GM12892 (cell line): ENCODE measurements around the gene CHD5.

Experiments
- DNase-seq: peaks from one replicate; pipeline ENCODE4 v3.0.0; 2011; ENCODE audit not compliant: insufficient read length
- FAIRE-seq: peaks from 2 replicates; lab custom pipeline; 2011; peaks lifted over from hg19 to GRCh38; lab: Jason Lieb, UNC
- POLR2A ChIP-seq: IDR thresholded peaks from 2 replicates; pipeline ENCODE4 v1.6.1; 2011; ENCODE audit warnings: low read depth, low read length, control low read depth
- POLR2AphosphoS5 ChIP-seq: IDR thresholded peaks from 2 replicates; pipeline ENCODE4 v1.6.1; 2011; ENCODE audit warnings: low read depth, low read length, control low read depth
- TAF1 ChIP-seq: IDR thresholded peaks from 2 replicates; pipeline ENCODE4 v1.6.1; 2011; ENCODE audit warnings: low read depth, mild to moderate bottlenecking, control low read depth, low read length, borderline replicate concordance

The CHD5 gene

GRCh38 chr1:6103111-6103853, 76.8 kb downstream of the CHD5 start:
- TF ChIP-seq POLR2A (no peak), TAF1 (no peak), POLR2AphosphoS5 (no peak)
- FAIRE-seq (no peak), DNase-seq (no peak)

- no peak for DNase-seq
- FAIRE-seq, result no peak
Observed at GRCh38 chr1:6102532-6102845, 77.6 kb downstream of the CHD5 start.

GRCh38 chr1:6101826-6102531, 78.1 kb downstream of the CHD5 start:
- TF ChIP-seq POLR2AphosphoS5 (no peak), POLR2A (no peak), TAF1 (no peak)
- DNase-seq, result no peak
- FAIRE-seq, result no peak

More at GRCh38 chr1:6102532-6102845, 77.6 kb downstream of the CHD5 start:
- no peak for TF ChIP-seq TAF1
- TF ChIP-seq POLR2A, result no peak

GRCh38 chr1:6100861-6101783, 79.0 kb downstream of the CHD5 start:
- no peak for FAIRE-seq
- TF ChIP-seq POLR2AphosphoS5, result peak; percentile 46; the same call in 1 of the 2 replicates
- TF ChIP-seq POLR2A, result no peak
- TF ChIP-seq TAF1, result no peak

GRCh38 chr1:6099787-6100765, 80.0 kb downstream of the CHD5 start:
- TF ChIP-seq POLR2A (peak; percentile 34), POLR2AphosphoS5 (peak; percentile 51), TAF1 (no peak)
- DNase-seq, result no peak
- no peak for FAIRE-seq

More at GRCh38 chr1:6100861-6101783, 79.0 kb downstream of the CHD5 start:
- no peak for DNase-seq

GRCh38 chr1:6099297-6099696, 80.8 kb downstream of the CHD5 start:
- no peak for TF ChIP-seq POLR2AphosphoS5
- FAIRE-seq, result no peak
- DNase-seq, result no peak

GRCh38 chr1:6098303-6099215, 81.6 kb downstream of the CHD5 start:
- DNase-seq (no peak), FAIRE-seq (no peak)
- no peak for TF ChIP-seq POLR2A
- TF ChIP-seq POLR2AphosphoS5, result no peak
- no peak for TF ChIP-seq TAF1

- TF ChIP-seq POLR2A, result no peak
- no peak for TF ChIP-seq POLR2AphosphoS5
- no peak for TF ChIP-seq TAF1
- no peak for FAIRE-seq
- DNase-seq, result no peak
Observed at GRCh38 chr1:6097824-6098223, 82.3 kb downstream of the CHD5 start.

- TF ChIP-seq POLR2A, result no peak
- no peak for TF ChIP-seq POLR2AphosphoS5
- no peak for TF ChIP-seq TAF1
- no peak for DNase-seq
Observed at GRCh38 chr1:6097117-6097595, 83.0 kb downstream of the CHD5 start.

More at GRCh38 chr1:6097117-6097595, 83.0 kb downstream of the CHD5 start:
- FAIRE-seq, result no peak
